HG03565 (cell line): ENCODE data around the gene TIGD6.

Experiments used
- ATAC-seq: cut with Tn5 transposase; IDR thresholded peaks from one replicate; pipeline ENCODE4 v1.9.1; 2021; ENCODE audit warnings: mild to moderate bottlenecking, moderate library complexity; ENCODE audit not compliant: unreplicated experiment

The TIGD6 gene

DNA sequence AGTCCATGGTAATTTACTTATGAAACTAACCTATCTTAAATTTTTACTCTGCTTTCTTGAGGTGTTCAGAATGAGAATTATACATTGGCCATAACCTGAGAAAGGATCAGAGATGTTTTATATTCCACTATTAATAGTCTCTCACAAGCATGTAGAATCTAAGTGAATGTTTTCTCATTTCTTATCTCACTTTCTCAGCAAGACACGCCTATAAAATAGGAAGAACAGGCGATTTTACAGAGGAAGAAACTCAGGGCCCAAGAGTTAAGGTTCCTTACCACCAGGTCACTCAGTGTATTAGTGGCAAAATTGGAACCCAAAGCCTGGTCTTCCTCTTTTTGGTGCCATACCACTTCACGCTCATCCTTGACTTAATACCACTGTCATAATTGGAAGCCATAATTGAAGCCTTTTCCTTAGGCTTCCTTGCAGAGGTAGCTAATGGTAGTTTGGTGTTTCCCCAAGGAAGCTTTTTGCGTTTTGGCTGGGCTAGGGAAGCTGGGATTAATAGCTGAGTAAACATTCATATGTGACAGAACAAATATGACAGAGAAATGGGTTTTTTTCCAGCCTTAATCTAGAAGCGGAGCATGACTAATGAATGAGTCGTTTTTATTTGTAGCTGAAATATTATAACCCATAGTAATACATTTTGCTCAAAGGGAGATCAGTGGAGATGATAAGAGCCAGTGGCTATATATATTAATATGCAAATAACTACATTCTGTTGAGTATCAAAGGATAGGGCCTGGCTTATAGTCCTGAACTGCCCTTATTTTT, 17.0 kb upstream of the TIGD6 start:
- no peak for ATAC-seq

DNA sequence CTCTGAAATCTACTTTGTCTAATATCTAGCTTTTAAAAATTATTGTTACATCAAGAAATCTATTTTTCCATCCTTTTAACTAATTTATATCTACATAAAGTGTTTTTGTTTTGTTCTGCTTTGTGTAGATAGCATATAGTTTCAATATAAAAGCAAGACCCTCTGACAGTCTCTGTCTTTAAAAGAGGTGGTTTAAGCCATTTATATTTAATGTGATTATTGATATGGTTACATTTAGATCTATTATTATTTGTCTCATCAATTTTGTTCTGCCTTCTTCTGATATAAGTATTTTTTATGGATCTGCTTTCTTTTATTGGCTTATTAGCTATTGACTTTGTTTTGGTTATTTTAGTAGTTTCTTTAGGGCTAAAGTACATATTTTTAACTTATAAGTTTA, 16.1 kb upstream of the TIGD6 start:
- no peak for ATAC-seq

DNA sequence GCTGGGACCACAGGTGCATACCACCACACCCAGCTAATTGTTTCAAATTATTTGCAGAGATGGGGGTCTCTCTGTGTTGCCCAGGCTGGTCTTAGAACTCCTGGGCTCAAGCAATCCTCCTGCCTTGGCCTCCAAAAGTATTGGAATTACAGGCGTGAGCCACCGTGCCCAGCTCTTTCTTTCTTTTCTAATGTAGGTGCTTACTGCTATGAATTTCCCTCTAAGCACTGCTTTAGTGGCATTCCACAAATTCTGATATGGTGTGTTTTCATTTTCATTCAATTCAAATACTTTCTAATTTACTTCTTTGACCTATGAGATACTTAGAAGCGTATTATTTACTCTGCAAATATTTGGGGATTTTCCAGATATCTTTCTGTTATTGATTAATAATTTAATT, 15.0 kb upstream of the TIGD6 start:
- ATAC-seq = no peak

DNA sequence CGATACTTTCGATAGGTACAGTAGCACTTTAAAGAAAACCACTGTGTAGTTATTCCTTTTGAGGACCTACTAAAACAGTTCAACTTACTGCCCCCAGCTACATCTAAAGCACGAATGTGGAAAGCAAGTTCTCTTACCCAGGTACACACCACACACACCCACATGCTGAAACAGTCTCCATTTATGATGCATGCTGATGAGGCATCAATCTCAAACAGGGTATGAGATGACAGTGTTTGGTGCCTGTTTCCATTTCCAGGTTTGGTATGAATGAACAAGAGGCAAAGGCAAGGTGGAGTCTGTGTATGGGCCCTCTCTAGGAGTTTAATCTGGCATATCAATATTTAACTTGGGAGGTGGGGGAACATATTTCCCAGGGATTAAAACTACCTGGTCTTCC, 14.0 kb upstream of the TIGD6 start:
- no peak for ATAC-seq

DNA sequence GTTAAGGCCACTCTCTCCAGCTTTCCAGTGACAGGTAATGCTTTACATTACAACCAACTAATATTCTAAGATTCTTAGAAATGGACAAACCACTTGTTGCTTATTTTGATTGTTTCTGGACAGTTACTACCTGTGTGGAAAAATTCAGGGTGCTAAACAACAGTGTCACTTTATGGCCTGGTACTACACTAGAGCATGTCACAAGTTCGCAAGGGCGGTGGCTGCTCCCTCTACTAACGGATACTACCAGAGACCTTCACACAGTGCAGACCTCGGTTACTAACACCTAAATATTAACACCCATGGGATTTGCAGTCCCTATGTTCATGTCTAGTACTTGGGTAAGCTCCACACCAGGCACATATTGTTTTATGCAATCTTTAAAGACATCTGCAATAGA, 13.5 kb upstream of the TIGD6 start:
- ATAC-seq = no peak

DNA sequence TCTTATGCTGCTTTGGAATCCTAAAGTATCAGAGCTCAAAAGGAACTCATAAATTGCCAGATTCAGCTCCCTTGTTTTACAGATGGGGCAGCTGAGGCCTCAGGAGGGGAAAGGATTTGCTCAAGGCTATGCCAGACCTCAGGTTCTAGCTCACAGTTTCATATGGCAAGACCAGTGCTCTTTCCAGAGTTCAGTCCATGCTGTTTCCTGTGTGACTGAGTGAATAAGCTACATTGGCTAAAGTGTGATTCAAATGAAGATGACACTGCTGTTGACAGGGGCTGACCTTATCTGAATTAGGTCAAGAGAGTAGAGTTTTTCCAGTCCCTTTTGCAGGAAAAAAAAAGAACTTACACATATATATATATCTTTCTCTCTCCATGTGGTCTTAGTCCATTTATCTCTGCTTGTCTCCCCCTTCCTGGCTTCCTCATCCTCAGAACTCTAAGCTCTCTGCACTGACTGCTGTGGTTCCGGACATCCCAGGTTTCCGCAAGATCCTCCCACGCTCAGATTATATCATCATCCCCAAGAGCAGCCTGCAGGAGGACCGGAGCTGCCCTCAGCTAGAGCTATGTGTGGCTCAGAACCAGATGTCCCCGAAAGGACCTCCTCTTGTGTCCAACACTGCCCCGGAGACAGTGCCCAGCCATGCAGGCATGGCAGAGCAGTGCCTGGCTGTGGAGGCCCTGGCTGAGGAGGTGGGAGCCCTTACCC, 9.4 kb upstream of the TIGD6 start:
- ATAC-seq = no peak

DNA sequence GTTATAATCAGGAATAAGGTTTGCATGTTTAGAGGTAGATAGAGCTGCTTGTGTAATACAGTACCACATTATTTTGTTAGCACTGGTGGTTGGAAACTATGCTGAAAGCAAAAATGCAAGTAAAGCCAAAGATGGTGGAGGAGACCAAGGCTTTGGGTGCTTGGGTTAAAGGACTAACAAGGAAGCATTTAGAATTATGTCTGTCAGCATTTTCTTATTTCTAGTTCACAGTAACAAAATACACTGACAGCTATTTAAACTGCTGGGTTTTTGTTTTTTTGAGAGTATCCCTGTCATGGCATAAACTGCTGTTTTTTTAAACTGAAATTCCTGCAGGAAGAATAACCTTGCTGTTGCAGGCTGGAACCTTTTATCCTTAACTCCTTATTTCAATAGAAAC, 6.6 kb upstream of the TIGD6 start:
- no peak for ATAC-seq

DNA sequence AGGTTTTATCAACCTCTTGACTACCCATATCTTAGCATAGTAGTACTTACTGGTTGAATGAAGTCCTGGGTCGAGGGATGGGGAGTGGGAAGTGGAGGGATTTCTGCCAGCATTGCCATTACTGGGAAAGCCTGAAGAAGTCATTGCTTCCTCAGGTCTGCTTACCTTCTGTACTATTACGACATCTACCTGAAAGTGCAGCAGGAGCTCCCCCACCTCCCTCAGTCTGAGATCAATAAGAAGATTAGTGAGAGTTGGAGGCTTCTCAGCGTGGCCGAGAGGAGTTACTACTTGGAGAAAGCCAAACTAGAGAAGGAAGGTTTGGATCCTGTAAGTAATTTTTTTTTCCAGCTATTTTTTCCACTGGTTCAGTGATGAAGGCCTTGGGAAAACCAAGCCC, 5.9 kb upstream of the TIGD6 start:
- no peak for ATAC-seq

DNA sequence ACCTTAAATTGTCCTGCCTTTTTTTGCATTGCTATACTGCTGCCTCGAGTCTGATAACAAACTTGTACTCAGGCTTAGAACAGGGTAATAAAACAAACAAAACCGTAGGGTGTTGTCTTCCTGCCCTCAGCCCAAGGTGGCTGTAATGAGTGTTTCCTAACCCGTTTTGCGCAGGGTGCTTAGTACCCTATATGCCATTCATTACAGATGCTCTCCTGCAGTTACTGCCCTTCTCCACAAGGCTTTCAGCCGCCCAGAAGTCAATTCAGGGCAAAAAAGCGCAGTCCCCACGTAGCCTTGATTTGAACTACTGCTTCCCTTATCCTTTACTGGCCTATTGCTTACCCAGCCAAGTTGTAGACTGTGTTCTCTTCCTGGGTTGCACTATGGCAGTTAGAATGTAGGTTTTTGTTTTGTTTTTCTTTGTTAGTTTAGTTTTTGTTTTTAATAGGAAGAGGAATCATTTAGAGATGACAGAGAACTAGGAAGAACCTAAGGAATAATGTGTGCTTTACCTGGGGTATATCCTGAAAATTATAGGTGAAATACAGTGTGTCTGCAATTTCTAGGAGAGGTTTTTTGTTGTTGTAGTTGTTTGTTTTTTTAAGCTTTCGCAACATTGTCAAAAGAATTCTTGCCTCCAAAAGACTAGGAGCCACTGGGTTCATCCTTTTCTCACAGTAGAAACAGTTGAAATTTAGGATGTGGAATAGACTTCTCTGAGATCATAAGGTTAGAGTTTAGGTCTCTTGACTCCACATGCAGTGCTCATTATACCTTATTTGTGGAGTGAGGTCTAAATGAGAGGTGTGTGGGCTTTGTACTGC, 1.4 kb upstream of the TIGD6 start:
- ATAC-seq = peak; percentile 51

DNA sequence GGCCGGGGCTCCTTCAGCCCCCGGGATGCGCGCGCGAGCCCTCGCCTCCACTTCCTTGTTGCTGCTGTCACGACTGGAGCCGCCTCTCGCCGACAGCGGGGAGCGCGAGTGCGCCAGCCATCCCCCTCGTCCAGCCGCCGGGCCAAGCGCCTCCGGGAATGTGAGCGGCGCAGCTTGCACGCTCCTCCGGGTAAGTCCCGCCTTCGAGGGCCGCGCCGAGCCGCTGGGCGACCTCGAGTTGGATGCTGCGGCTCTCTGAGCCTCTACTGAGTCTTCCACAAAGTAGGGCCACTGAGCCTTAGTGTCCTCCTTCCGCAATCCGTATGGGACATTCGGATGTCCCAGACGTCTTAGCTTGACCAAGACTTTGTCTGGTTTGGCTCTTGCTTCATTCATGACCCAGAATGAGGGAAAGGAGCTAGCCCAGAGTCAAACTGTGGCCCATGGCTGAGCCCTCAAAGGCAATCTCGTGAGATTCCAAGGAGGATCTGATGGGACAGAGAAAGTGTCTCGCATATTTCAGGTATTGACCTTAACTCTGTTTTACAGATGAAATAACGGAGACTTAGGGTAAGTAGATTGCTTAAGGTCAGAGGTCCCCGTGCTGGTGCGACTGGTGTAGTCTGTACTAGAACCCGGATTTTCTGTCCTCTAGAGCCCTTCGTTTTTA, 671 bp upstream of the TIGD6 start:
- ATAC-seq = no peak

DNA sequence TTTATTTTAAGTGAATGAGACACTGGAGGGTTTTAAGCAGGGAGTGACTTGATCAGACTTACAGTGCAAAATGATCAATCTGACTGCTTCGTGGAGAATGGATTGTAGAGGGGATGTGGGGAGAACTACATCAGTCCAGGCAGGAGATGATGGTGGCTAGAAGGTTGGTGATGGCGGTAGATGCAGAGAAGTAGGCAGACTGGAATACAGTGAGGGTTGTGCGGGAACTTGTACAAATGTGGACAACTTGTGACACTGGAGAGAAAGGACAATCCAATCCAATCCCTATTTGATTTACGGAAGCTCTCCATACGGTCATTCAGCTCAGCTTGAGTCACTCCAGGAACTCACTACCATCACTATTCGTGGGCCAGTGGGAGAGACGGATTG, 593 bp downstream of the TIGD6 start:
- ATAC-seq = no peak

DNA sequence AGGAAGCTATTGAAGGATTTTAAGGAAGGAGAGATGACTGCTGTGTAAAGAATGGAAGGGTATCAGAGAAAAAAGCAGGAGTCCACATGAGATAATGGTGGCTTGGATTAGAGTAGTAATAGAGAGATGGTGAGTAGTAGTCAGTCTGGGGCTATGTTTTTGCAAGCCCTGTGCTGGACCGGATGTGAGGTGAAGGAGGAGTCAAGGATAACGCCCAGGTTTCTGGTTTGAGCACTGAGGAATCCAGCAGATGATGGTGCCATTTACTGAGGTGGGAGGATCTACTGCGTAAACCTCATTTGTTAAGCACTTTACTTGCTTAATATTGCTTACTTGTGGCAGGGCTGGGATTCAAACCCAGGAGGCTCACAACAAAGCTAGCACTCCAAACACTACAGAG, 1.1 kb downstream of the TIGD6 start:
- no peak for ATAC-seq

DNA sequence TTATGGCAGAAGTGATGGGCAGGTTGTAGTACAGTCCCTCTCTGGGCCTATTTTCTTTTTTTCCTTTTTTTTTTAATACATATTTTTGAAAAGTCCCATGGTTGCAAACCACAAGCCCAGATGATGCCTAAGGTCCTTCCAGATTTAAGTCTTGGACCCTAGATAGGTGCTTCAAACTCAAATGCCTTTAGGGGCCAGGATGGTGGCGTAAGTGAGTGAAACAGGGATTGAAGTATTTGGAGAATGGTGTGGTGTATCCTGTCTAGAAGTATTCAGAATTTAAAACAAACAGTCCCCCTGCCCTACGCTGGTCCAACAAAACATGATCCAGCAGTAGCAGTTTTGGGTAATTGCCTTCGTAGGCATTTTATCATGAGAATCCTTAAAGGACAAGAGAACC, 2.2 kb downstream of the TIGD6 start:
- no peak for ATAC-seq

DNA sequence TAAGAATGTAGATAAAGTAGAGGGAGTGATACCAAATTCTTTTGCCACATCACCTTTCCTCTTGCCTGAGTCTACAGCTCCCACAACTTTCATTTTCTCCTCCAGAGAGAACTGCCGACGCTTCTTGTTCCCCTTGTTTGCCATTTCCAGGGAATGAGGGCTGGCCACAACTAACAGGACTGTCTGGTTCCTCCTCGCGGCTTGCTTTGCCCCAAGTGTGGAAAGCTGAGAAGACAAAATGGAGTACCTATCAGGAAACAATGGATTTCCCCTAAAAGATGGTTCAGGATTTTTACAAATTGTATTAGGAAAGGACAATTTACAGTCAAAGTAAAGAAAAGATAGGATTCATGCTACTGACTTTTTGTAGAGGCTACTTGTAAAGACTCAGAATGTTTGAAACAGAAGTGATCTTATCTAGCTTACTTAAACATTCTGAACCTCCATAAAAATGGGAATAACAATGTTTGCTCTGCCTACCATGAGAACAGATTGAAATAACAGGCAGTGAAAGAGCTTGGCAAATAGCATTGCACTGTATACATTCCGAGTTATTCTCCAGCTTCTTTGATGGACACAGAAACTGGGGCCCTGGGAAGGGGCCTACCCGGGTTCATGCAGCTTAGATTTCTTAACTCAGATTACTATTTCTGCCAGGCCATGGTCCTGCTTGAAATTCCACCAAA, 4.1 kb downstream of the TIGD6 start:
- no peak for ATAC-seq

DNA sequence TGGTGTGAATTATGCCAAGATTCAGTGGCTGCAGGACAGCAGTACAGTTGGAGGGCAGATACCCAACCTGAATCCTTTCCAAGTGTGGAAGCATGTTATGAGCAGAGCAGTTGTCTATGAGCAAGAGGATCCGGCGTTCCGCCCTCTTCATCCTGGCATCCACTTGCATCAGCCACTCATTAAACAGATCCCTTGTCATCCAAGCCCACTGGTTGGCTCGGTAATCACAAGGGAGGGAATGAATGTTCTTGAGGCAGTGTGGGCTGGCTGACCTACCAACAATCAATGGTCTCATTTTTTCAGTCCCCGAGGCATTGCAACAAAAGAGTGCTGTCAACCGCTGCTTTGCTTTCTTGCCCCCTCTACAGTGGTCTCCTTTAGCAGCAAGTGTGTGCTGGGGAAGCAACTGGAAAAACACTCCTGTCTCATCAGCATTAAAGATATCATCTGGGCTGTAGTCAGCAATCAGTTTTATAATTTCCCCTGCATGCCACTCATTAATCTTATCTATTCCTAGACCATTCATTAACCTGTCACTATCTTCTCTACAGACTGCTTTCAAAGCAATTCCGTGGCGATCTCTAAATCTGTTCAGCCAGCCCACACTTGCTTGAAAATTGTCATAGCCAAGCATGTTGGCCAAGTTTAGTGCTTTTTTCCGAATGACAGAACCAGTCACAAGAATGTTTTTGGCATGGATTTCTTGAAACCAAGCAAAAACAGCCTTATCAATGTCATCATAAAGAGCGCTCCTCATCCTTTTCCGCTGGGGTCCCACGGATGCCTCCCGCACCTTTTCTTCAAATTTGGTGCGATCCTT, 4.9 kb downstream of the TIGD6 start:
- ATAC-seq = no peak

DNA sequence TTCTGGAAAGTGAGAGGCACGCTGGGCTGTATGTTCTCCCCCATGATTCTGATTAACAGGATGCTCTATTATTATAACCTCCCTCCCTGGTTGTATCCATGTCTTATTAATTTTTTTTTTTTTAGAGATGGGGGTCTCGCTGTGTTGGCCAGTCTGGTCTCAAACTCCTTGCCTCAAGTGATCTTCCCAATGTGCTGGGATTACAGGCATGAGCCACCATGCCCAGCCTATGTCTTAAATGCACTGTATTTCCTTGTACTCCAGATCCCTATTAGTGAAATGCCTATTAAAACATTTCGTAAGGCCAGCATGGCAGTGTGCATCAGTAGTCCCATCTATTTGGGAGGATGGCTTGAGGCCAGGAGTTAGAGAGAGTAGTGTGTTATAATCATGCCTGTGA, 7.0 kb downstream of the TIGD6 start:
- no peak for ATAC-seq

DNA sequence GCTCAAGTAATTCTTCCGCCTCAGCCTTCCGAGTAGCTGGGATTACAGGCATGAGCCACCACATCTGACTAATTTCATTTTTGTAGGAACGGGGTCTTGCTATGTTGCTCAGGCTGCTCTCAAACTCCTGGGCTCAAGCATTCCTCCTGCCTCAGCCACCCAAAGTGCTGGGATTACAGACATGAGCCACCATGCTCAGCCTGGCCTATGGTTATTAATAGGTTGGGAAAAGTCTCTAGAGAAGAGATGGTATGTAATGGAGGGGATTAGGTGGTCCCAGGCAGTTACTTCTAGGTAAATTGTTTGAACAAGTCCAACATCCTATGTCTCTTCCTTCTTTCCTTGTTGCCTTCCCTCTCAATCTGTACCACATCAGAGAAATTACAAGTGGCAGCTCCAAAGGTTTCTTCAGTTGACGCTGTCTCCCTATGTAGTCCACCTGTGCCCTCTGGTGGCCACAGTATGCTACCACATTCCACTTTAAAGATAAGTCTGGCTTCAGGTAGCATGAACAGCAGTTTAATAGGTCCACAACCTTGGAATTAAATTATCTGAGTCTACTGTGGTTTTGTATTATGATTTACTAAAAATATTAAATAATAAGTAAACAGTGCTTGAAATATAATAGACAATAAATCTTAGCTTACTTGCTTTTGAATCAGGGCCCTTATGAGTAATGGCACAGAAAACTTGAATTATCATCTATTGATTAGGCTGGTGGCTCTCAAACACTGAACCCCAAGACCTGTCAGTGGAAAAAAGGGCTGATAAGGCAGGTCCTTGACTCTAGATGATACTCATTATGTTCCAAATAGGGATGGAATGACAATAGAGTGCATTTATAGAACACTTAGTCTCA, 9.7 kb downstream of the TIGD6 start:
- no peak for ATAC-seq

DNA sequence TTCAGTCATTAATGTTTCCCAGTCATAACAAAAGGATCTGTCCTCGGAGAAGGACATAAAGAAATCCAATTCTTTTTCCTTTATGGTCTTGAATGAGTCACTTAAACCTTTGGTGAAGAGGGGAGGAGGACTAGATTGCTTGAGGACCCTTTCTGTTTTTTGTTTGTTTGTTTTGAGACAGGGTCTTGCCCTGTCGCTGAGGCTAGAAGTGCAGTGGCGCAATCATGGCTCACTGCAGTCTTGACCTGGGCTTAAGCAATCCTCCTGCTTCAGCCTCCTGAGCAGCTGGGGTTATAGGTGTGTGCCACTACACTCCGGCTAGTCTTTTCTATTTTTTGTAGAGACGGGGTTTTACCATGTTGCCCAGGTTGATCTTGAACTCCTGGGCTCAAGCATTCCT, 12.3 kb downstream of the TIGD6 start:
- no peak for ATAC-seq

DNA sequence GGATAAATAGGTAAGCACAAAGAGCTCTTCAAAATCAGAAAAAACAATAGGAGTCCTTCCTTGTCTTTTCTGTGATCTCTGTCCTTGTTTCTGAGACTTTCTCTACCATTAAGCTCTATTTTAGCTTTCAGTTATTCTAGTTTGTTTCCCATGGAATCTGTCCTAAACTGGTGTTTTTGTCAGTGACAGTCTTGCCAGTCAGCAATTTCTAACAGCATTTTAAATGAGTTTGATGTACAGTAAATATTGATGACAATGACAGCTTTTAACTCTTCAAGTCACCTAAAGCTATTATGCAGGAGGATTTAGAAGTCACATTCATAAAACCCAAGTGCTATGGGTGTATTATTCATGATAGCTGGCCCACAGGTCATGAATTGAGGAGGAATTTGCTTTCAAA, 17.9 kb downstream of the TIGD6 start:
- ATAC-seq = no peak
